MM.1S (cell line): ENCODE results near the gene GALNT9.

Source experiments
- EZH2 ChIP-seq: fragments of 300-600 bp; sonication (generic); optimal IDR thresholded peaks from 2 replicates; pipeline ENCODE3; 2017; ENCODE audit warnings: low read depth, mild to moderate bottlenecking, antibody characterized with exemption, low read length, mixed read lengths
- EZH2phosphoT487 ChIP-seq: fragments of 300-600 bp; sonication (generic); IDR thresholded peaks from 2 replicates; pipeline ENCODE4 v1.6.1; 2018; ENCODE audit warnings: antibody characterized with exemption, low read length
- TF ChIP-seq, protein P1 (sequence below): fragments of 300-600 bp; sonication (generic); IDR thresholded peaks from 2 replicates; pipeline ENCODE4 v1.5.1; 2016; ENCODE audit warnings: antibody characterized with exemption, low read length, mixed read lengths

DNA sequence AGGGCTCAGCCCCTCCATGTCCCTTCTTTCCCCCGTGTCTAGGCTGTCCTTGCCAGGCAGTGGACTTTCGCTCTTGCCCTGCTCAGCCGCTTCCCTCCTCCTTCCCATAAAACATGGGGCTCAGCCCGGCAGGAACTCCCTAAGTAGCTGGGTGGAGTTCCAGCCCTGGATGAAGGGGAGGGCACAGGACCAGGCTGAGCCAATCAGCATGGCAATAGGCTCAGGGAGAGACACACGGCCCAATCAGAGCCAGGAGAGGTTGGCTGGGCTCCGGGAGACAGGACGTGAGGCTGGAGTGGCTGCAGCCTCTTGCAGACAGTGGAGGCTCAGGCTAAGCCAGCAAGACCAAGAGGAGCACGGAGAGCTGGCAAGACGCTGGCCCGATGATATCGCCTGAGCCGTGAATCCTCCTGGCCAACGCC is 54.3 kb downstream of the GALNT9 start:
- TF ChIP-seq, protein P1, sequence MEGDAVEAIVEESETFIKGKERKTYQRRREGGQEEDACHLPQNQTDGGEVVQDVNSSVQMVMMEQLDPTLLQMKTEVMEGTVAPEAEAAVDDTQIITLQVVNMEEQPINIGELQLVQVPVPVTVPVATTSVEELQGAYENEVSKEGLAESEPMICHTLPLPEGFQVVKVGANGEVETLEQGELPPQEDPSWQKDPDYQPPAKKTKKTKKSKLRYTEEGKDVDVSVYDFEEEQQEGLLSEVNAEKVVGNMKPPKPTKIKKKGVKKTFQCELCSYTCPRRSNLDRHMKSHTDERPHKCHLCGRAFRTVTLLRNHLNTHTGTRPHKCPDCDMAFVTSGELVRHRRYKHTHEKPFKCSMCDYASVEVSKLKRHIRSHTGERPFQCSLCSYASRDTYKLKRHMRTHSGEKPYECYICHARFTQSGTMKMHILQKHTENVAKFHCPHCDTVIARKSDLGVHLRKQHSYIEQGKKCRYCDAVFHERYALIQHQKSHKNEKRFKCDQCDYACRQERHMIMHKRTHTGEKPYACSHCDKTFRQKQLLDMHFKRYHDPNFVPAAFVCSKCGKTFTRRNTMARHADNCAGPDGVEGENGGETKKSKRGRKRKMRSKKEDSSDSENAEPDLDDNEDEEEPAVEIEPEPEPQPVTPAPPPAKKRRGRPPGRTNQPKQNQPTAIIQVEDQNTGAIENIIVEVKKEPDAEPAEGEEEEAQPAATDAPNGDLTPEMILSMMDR: no peak
- TF ChIP-seq EZH2 (no peak), EZH2phosphoT487 (no peak)
